NT2/D1 (cell line): ENCODE measurements around the gene DEPDC1.

Experiments
- DNase-seq: peaks from one replicate; pipeline ENCODE4 v3.0.0-alpha.2; 2011; ENCODE audit warnings: low read depth, low spot score
- H3K27me3 ChIP-seq: 2 replicates; pipeline ENCODE4 v1.6.0; 2011; ENCODE audit warnings: mild to moderate bottlenecking; ENCODE audit not compliant: insufficient read length, insufficient read depth
- H3K36me3 ChIP-seq: 2 replicates; pipeline ENCODE4 v1.6.1; 2011; ENCODE audit warnings: mild to moderate bottlenecking, low read length, mixed read lengths; ENCODE audit not compliant: insufficient read depth, insufficient read length
- H3K4me1 ChIP-seq: 2 replicates; pipeline ENCODE4 v1.5.1; 2011; ENCODE audit not compliant: insufficient read depth, insufficient read length
- H3K4me3 ChIP-seq: 2 replicates; pipeline ENCODE4 v1.5.1; 2011; ENCODE audit warnings: low read depth; ENCODE audit not compliant: insufficient read length
- H3K9ac ChIP-seq: 2 replicates; pipeline ENCODE4 v1.6.0; 2011; ENCODE audit warnings: low read depth; ENCODE audit not compliant: insufficient read length
- H3K9me3 ChIP-seq: 2 replicates; pipeline ENCODE4 v1.5.1; 2011; ENCODE audit warnings: mild to moderate bottlenecking, low read length; ENCODE audit not compliant: insufficient read depth
- SUZ12 ChIP-seq: IDR thresholded peaks from 2 replicates; pipeline ENCODE4 v1.6.1; 2011; ENCODE audit not compliant: insufficient read length, insufficient read depth; ENCODE audit errors: extremely low read depth
- YY1 ChIP-seq: IDR thresholded peaks from 2 replicates; pipeline ENCODE4 v1.6.1; 2011; ENCODE audit not compliant: insufficient read length, insufficient read depth
- ZNF274 ChIP-seq: IDR thresholded peaks from 2 replicates; pipeline ENCODE4 v1.6.1; 2011; ENCODE audit warnings: mild to moderate bottlenecking, low read depth, low read length

The DEPDC1 gene, protein sequence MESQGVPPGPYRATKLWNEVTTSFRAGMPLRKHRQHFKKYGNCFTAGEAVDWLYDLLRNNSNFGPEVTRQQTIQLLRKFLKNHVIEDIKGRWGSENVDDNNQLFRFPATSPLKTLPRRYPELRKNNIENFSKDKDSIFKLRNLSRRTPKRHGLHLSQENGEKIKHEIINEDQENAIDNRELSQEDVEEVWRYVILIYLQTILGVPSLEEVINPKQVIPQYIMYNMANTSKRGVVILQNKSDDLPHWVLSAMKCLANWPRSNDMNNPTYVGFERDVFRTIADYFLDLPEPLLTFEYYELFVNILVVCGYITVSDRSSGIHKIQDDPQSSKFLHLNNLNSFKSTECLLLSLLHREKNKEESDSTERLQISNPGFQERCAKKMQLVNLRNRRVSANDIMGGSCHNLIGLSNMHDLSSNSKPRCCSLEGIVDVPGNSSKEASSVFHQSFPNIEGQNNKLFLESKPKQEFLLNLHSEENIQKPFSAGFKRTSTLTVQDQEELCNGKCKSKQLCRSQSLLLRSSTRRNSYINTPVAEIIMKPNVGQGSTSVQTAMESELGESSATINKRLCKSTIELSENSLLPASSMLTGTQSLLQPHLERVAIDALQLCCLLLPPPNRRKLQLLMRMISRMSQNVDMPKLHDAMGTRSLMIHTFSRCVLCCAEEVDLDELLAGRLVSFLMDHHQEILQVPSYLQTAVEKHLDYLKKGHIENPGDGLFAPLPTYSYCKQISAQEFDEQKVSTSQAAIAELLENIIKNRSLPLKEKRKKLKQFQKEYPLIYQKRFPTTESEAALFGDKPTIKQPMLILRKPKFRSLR

DNA sequence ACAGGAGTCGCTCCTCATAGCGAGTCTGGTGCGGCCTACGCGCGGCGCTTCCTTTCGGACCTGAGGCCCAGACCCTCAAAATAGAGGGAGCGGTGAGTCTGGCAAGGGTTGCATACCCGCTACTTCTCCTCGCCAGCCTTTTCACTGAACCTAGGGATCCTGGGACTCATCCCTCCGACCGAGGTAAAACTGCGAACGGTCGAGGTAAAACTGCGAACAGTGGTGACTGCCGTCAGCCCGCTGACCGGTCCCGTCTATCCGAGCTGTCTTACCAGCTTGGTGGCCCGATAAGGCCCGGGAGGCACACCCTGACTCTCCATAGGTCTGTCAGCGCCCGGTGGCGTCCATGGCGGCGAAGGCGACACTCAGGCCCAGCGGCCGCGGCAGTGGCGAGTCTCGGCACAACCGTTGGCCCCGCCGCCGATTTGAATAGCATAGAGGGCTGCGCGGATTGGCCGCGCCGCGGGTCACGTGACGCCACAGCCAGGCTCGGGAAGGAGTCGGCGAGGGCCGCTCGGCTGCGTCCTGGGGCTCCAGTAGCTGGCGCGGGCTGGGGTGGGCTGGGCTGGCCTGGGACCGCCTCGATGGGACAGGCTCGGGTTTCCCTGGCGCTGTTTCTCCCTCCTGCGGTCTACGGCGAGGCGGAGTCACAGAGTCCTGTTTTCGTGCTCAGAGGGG, at the start of gene DEPDC1:
Gene DEPDC1 (minus strand): TSS at position 403 of the 678 bp plus-strand sequence. CDS start 83 bp downstream, at position 320.
- peaks cover 4% of the 10 kb centered on the region for H3K27me3 ChIP-seq
- H3K9me3 ChIP-seq: 0 out of 2 replicates have a peak, but pooled peaks cover 7% of the 10 kb centered on the region
- H3K9ac ChIP-seq: peak within 1 kb of the TSS; percentile 97
- peaks cover 29% of the 10 kb centered on the region for H3K36me3 ChIP-seq
- no peak for TF ChIP-seq ZNF274
- no peak for TF ChIP-seq SUZ12
- TF ChIP-seq YY1: peak; percentile 59
- H3K4me1 ChIP-seq: no peaks in the 10 kb centered on the region
- DNase-seq: peak; percentile 98
- peak within 1 kb of the TSS; percentile 99 for H3K4me3 ChIP-seq

DNA sequence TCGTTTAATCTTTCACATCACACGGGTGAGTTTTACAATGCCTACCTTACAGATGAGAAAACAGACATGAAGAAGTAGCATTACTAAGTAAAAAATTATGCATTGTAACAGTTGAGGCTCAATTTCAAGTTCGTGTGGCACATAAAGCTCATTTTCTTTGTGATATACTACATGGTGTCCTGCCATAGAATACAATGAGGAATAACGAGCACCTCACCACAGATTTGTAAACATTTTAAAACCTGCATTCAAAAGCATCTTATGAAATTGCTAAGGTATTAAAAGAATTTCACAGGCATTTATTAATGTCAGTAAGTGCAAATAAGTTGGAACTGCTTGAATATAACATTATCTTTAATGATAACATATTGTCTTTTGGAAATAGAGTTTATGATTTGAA, 47.8 kb upstream of the DEPDC1 start:
- H3K4me1 ChIP-seq: no peaks in the 10 kb centered on the region
- H3K36me3 ChIP-seq: no peaks in the 10 kb centered on the region
- H3K27me3 ChIP-seq: no peaks in the 10 kb centered on the region
- no peaks in the 10 kb centered on the region for H3K9me3 ChIP-seq
- no peak for DNase-seq
- TF ChIP-seq ZNF274: no peak
- no peak for TF ChIP-seq YY1
- TF ChIP-seq SUZ12: no peak
- H3K4me3 ChIP-seq: no peak overlapping the region
- no peak overlapping the region for H3K9ac ChIP-seq

DNA sequence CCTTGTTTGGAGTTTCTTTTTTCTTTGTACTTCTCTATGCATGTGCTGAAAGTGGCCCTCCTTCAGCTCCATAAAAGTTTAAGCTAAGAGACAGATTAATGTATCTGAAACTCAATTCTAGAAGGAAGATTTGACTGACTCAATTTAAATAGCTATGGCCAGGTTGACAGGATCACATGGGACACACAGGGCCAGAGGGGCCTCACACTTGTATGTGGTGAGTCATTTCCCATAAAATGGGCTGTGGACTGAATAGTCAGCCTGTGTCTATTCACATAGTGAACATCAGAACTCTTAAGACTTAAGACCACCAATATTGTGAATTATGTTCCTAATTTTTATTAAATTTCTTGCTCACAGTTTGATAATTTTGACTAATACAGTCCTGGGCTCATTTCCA, 45.7 kb upstream of the DEPDC1 start:
- Histone ChIP-seq H3K36me3 (no peaks in the 10 kb centered on the region), H3K27me3 (no peaks in the 10 kb centered on the region), H3K9me3 (no peaks in the 10 kb centered on the region), H3K9ac (no peak overlapping the region), H3K4me3 (no peak overlapping the region), H3K4me1 (no peaks in the 10 kb centered on the region)
- no peak for TF ChIP-seq SUZ12
- TF ChIP-seq YY1: no peak
- TF ChIP-seq ZNF274: no peak
- no peak for DNase-seq

DNA sequence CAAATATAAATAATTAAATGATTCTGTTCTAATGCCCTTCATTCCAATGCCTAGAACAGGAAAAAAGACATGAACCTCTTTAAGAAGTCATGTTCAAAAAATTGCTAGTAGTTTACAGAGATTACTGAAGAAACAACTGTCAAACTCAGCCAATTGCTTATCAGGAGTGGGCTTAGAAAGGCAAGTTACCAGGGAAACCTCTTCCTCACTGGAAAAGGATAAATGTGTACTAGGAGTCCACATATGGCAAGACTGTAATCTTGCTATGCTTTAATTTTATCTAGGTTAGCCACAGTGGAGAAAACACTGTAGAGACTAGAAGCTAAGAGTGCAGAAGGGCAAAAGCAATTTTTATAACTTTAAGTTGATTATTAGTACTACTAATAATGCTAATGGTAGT, 42.1 kb upstream of the DEPDC1 start:
- TF ChIP-seq ZNF274 (no peak), YY1 (no peak)
- DNase-seq: no peak
- Histone ChIP-seq H3K9ac (no peak overlapping the region), H3K27me3 (no peaks in the 10 kb centered on the region), H3K36me3 (no peaks in the 10 kb centered on the region), H3K4me3 (no peak overlapping the region), H3K9me3 (no peaks in the 10 kb centered on the region), H3K4me1 (no peaks in the 10 kb centered on the region)

DNA sequence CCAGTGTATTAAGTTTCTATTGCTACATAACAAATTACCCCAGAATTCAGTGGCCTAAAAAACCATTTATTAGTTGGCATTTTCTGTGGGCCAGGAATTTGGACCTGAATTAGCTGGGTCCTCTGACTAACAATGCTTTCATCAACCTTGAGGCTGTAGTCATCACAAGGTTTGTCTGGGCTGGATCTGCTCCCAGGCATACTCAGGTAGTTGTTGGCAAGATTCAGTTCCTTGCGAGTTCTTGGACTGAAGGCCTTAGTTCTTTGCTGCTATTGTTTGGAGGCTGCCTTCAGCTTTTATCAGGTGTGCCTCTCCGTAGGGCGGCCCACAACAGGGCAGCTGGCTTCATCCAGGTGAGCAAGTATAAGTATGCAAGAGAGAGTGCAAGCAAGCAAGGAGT, 31.4 kb upstream of the DEPDC1 start:
- TF ChIP-seq ZNF274: no peak
- TF ChIP-seq SUZ12: no peak
- TF ChIP-seq YY1: no peak
- H3K27me3 ChIP-seq: no peaks in the 10 kb centered on the region
- H3K9ac ChIP-seq: no peak overlapping the region
- H3K4me3 ChIP-seq: no peak overlapping the region
- no peaks in the 10 kb centered on the region for H3K36me3 ChIP-seq
- no peaks in the 10 kb centered on the region for H3K9me3 ChIP-seq
- DNase-seq: no peak
- H3K4me1 ChIP-seq: no peaks in the 10 kb centered on the region

DNA sequence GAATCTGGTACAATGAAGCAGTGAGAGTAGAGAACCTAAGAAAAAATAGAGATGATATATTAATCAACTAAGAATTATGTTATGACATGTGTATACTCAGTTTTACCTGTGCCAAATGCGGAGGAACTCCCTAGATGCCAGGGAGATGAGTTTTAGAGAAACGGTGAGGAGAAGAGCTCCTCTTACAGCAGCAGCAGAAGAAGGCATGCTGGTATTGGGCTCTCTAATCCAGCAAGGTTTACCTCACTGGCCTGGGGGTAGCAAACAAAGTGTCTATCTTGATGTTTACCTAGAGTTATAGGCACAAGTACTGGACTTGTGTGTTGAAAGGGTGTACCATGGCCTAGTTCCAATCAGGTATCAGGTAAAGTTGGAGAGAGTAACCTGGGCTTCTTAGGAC, 28.9 kb upstream of the DEPDC1 start:
- no peak overlapping the region for H3K4me3 ChIP-seq
- H3K9ac ChIP-seq: no peak overlapping the region
- no peaks in the 10 kb centered on the region for H3K4me1 ChIP-seq
- H3K36me3 ChIP-seq: no peaks in the 10 kb centered on the region
- no peak for DNase-seq
- TF ChIP-seq YY1: no peak
- no peak for TF ChIP-seq SUZ12
- no peak for TF ChIP-seq ZNF274
- no peaks in the 10 kb centered on the region for H3K27me3 ChIP-seq
- no peaks in the 10 kb centered on the region for H3K9me3 ChIP-seq
